HL-60/S4 treated with retinoic acid at 250 ng/mL for 4 days and 3 days (cell line): ENCODE data around the gene DIRAS1.
"Not testable (repeated sequence)": the region's sequence is repeated elsewhere in the genome, so short reads cannot be mapped to it uniquely, and the experiment has no call there.

ENCODE experiments used
- in situ Hi-C: fragments of 300-500 bp; cut with MboI; formaldehyde crosslinking; loops from 2 replicates; pipeline ENCODE4 v1.7.0; 2022; ENCODE audit warnings: low sequenced_read_pairs

The DIRAS1 gene

DNA sequence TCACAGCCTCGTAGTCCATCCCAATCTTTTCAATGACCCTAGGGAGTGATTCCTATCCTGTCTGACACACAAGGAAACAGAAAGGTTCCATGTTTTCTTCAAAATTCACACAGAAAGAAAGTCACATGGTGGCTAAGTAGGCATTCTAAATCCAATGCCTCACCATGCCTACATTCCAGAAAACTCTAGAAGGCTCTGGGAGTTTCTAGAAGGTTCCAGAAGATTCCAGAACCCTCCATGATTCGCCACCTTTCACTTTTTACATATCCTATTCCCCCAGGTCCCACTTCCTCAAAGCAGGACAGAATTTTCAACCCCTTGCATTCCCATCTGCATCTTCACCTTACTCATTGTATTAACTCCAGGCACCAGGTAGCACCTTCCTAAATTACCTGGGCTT is 41.7 kb downstream of the DIRAS1 start:
- in situ Hi-C loops, result no loop called here

- in situ Hi-C loops, result not testable (repeated sequence)
Measured at GRCh38 chr19:2678948-2679347, 42.2 kb downstream of the DIRAS1 start.

- in situ Hi-C loops, result no loop called here
Measured at GRCh38 chr19:2678044-2678671, 43.0 kb downstream of the DIRAS1 start.

GRCh38 chr19:2676823-2677222 is 44.3 kb downstream of the DIRAS1 start:
- in situ Hi-C loops, result no loop called here

- in situ Hi-C loops, result no loop called here
Measured at GRCh38 chr19:2675892-2676291, 45.3 kb downstream of the DIRAS1 start.

GRCh38 chr19:2670217-2670616 is 51.0 kb downstream of the DIRAS1 start:
- in situ Hi-C loops, result no loop called here

DNA sequence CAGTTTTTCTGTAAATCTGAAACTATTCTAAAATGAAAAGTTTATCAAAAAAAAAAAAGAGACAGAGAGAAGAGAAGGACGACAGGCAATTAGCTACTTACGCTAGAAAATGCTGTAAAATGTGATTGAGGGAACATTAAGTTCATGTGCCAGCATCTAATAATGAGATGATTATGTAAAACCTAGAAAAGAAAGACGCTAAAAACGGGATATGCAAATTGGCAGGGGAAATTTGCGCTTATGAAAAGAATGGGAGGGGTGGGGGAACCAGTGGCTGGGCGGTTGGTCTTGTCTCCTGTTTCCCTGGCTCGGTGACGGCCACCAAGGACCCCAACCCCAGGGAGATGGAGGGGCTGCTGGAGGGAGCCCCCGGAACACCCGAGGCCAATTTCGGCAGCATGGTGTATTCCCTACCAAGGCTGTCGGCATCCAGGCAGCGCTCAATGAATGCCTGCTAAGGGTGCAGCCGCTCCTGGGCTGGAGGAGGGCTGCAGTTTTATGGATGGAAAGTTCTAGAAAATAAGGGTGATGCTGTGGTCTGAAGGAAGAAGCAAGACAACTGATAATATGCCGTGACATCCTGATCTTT is 52.9 kb downstream of the DIRAS1 start:
- in situ Hi-C loops, result no loop called here

GRCh38 chr19:2667349-2667748 is 53.8 kb downstream of the DIRAS1 start:
- in situ Hi-C loops, result not testable (repeated sequence)

GRCh38 chr19:2666344-2666994 is 54.7 kb downstream of the DIRAS1 start:
- in situ Hi-C loops, result no loop called here

DNA sequence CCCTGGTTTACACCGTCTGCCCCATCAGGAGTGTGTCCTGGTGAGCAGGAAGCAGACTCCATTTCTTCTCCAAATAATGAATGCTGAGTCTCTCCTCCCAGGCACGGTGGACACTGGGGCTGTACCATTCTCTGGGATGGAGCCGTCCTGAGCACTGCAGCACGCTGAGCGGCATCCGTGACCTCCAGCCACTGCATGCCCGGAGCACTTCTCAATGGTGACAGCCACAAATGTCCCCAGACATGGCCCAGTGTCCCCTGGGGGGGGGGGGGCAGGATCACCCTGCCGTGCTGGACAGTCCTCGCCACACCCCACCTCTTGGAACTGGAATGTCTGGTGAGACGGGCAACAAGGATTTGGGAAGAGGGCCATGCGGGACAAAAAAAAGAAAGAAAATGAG is 56.1 kb downstream of the DIRAS1 start:
- in situ Hi-C loops, result no loop called here
